PC-9 (cell line): ENCODE measurements around the gene PIGO. TPM values are rescaled to one million over a fixed set of nuclear protein-coding genes. Genes with fewer than 3 reads are reported as not detected.

Source experiments
- BruUV-seq: library from RNA; stranded (reverse); fragments of 400-500 nt; replicated peaks from 2 replicates; lab custom pipeline; 2021; lab: Mats Ljungman, UMichigan
- CTCF ChIA-PET: fragments of 300-600 bp; sonication (Branson Sonifier 250); formaldehyde crosslinking; loops from one replicate; lab custom pipeline; 2022; ENCODE audit warnings: antibody characterized with exemption; lab: Charles Lee
- POLR2A ChIA-PET: fragments of 300-600 bp; sonication (Branson Sonifier 250); formaldehyde crosslinking; loops from one replicate; lab custom pipeline; 2022; ENCODE audit warnings: antibody characterized with exemption; ENCODE audit not compliant: unreplicated experiment; lab: Charles Lee
- DNase-seq, 2 experiments: peaks; one replicate each; pipeline versions ENCODE4 v3.0.0 to v3.0.0-alpha.2; 2015 to 2022; ENCODE audit warnings: mixed read lengths in 1 of 2
- H2AFZ ChIP-seq: fragments of 200-600 bp; sonication (generic); 2 replicates; pipeline ENCODE4 v1.8.1; 2017; ENCODE audit warnings: antibody characterized with exemption
- H3F3A ChIP-seq: fragments of 200-600 bp; sonication (generic); 2 replicates; pipeline ENCODE4 v1.8.1; 2017; ENCODE audit warnings: antibody characterized with exemption, mild to moderate bottlenecking, low read depth; ENCODE audit not compliant: insufficient read depth
- H3K27ac ChIP-seq: fragments of 200-600 bp; sonication (generic); 2 replicates; pipeline ENCODE4 v1.6.1; 2016; ENCODE audit warnings: mixed run types
- H3K27me3 ChIP-seq: fragments of 200-600 bp; sonication (generic); 2 replicates; pipeline ENCODE4 v1.6.1; 2016; ENCODE audit warnings: low read depth, mixed run types; ENCODE audit not compliant: insufficient read depth
- H3K36me3 ChIP-seq: fragments of 200-600 bp; sonication (generic); 2 replicates; pipeline ENCODE4 v1.6.1; 2016; ENCODE audit warnings: low read depth, mixed run types
- H3K4me1 ChIP-seq: fragments of 200-600 bp; sonication (generic); replicated peaks from 2 replicates; pipeline ENCODE4 v1.6.1; 2016; ENCODE audit warnings: mixed run types; ENCODE audit not compliant: insufficient read depth
- H3K4me2 ChIP-seq: fragments of 200-600 bp; sonication (generic); 2 replicates; pipeline ENCODE4 v1.6.1; 2017; ENCODE audit warnings: mixed run types
- H3K4me3 ChIP-seq: fragments of 200-600 bp; sonication (generic); 2 replicates; pipeline ENCODE4 v1.6.1; 2016; ENCODE audit warnings: mixed run types
- H3K79me2 ChIP-seq: fragments of 200-600 bp; sonication (generic); 2 replicates; pipeline ENCODE4 v1.6.1; 2017; ENCODE audit warnings: low read depth, mixed run types
- H3K9me2 ChIP-seq: fragments of 200-600 bp; sonication (generic); 2 replicates; pipeline ENCODE4 v1.8.1; 2017; ENCODE audit warnings: mild to moderate bottlenecking; ENCODE audit not compliant: insufficient read depth
- H3K9me3 ChIP-seq: fragments of 200-600 bp; sonication (generic); 2 replicates; pipeline ENCODE4 v1.8.1; 2016; ENCODE audit warnings: low read depth; ENCODE audit not compliant: insufficient read depth
- H4K20me1 ChIP-seq: fragments of 200-600 bp; sonication (generic); 2 replicates; pipeline ENCODE4 v1.8.1; 2017; ENCODE audit not compliant: insufficient read depth
- EZH2 ChIP-seq: fragments of 200-600 bp; sonication (generic); IDR thresholded peaks from 2 replicates; pipeline ENCODE4 v1.8.0; 2017; ENCODE audit warnings: antibody characterized with exemption, low read depth
- intact Hi-C: fragments of 100-400 bp; cut with micrococcal nuclease; formaldehyde crosslinking; loops from one replicate; pipeline ENCODE4 v1.10.0; 2022; ENCODE audit not compliant: unreplicated experiment
- total RNA-seq: library from RNA; stranded (reverse); gene quantifications from 2 replicates; pipeline ENCODE4 v1.2.3, GENCODE V29; 2021
- TF ChIP-seq, protein P1 (sequence below): fragments of 200-600 bp; sonication (generic); conservative IDR thresholded peaks from 2 replicates; pipeline ENCODE4 v1.6.1; 2017; ENCODE audit warnings: mixed run types, antibody characterized with exemption, mild to moderate bottlenecking, moderate library complexity

Gene PIGO
- total RNA-seq, 1 experiment from 2014 or later: 20.3 TPM

DNA sequence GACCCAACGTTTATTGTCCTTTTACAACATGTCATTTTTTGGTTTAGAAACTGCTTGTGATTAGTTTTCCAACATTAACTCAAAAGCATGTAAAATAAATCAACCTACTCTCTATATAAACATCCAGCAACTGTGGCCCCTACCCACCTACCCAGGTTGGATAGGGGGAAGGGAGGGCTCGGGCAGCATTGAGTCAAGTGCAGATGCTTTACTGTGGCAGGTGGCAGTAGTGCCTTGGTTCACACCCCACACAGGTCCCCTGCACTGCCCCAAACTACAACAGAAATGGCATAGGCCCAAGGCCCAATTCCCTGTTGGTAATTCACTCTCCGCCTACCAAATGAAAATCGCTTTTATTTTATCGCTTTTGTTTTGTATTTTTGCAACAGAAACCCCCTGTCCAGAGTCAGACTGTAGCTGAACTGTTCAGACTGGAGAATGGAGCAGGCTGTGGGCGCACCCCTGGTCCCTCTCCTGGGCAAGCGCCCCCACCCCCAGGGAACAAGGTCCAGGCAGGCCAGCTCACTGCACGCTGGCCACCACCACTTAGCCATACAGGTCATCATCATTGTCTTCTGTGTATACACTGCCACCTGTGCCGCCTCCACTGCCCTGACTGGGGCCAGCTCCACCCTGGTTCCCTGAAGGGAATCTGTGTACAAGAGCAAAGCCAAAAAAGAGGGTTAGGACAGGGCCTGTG, 39.7 kb downstream of the PIGO start:
- no peak for TF ChIP-seq EZH2
- TF ChIP-seq, protein P1, sequence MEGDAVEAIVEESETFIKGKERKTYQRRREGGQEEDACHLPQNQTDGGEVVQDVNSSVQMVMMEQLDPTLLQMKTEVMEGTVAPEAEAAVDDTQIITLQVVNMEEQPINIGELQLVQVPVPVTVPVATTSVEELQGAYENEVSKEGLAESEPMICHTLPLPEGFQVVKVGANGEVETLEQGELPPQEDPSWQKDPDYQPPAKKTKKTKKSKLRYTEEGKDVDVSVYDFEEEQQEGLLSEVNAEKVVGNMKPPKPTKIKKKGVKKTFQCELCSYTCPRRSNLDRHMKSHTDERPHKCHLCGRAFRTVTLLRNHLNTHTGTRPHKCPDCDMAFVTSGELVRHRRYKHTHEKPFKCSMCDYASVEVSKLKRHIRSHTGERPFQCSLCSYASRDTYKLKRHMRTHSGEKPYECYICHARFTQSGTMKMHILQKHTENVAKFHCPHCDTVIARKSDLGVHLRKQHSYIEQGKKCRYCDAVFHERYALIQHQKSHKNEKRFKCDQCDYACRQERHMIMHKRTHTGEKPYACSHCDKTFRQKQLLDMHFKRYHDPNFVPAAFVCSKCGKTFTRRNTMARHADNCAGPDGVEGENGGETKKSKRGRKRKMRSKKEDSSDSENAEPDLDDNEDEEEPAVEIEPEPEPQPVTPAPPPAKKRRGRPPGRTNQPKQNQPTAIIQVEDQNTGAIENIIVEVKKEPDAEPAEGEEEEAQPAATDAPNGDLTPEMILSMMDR: no peak
- Histone ChIP-seq H3K4me1 (no peaks in the 10 kb centered on the region), H4K20me1 (peaks cover 9% of the 10 kb centered on the region), H3K79me2 (no peaks in the 10 kb centered on the region), H2AFZ (no peak overlapping the region), H3K9me2 (no peaks in the 10 kb centered on the region), H3K4me3 (no peak overlapping the region), H3K36me3 (peaks cover 11% of the 10 kb centered on the region; the same call in 1 of the 2 replicates), H3F3A (peaks cover 23% of the 10 kb centered on the region; the same call in 1 of the 2 replicates), H3K27ac (no peak overlapping the region), H3K4me2 (no peak overlapping the region), H3K9me3 (no peaks in the 10 kb centered on the region), H3K27me3 (no peaks in the 10 kb centered on the region)
- no peak for DNase-seq
- CTCF ChIA-PET: no interaction called here
- POLR2A ChIA-PET: no interaction called here
- BruUV-seq: TSS peak; percentile 9
- intact Hi-C loops: no loop called here

DNA sequence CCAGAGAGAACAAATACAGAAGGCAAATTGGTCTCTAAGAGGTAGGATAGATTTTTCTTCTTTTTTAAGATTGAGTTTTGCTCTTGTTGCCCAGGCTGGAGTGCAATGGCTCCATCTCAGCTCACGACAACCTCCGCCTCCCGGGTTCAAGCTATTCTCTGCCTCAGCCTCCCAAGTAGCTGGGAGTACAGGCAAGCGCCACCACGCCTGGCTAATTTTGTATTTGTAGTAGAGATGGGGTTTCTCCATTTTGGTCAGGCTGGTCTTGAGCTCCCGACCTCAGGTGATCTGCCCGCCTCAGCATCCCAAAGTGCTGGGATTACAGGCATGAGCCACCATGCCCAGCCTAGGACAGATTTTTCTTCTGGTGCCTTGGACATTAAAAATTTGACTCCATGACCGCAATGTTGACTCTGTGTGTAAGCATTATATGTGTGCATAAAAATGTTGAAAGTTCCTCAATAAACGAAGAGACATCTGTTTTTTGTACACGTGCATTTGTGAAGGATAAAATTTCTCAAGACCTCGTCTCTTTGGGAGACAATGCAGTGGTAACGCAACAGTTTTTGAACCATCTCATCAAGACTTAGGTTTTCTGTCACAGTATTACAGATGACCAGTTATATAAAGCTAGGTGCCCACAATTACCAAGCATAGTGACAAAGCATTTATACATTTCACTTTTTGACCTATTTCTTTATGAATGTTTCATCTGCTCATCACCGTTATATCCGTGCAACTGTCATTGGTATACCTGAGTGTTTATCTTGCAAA, 41.3 kb downstream of the PIGO start:
- BruUV-seq: TSS peak; percentile 8
- Histone ChIP-seq H3K4me2 (no peak overlapping the region), H4K20me1 (peaks cover 5% of the 10 kb centered on the region; the same call in 1 of the 2 replicates), H3K27me3 (no peaks in the 10 kb centered on the region), H3K9me2 (no peaks in the 10 kb centered on the region), H3K4me1 (no peaks in the 10 kb centered on the region), H3F3A (peaks cover 19% of the 10 kb centered on the region; the same call in 1 of the 2 replicates), H3K36me3 (peaks cover 11% of the 10 kb centered on the region; the same call in 1 of the 2 replicates), H3K9me3 (no peaks in the 10 kb centered on the region), H3K79me2 (no peaks in the 10 kb centered on the region), H2AFZ (no peak overlapping the region), H3K4me3 (no peak overlapping the region), H3K27ac (no peak overlapping the region)
- ChIA-PET CTCF (no interaction called here), POLR2A (no interaction called here)
- DNase-seq: no peak
- TF ChIP-seq, protein P1: no peak
- no peak for TF ChIP-seq EZH2
- intact Hi-C loops: no loop called here

DNA sequence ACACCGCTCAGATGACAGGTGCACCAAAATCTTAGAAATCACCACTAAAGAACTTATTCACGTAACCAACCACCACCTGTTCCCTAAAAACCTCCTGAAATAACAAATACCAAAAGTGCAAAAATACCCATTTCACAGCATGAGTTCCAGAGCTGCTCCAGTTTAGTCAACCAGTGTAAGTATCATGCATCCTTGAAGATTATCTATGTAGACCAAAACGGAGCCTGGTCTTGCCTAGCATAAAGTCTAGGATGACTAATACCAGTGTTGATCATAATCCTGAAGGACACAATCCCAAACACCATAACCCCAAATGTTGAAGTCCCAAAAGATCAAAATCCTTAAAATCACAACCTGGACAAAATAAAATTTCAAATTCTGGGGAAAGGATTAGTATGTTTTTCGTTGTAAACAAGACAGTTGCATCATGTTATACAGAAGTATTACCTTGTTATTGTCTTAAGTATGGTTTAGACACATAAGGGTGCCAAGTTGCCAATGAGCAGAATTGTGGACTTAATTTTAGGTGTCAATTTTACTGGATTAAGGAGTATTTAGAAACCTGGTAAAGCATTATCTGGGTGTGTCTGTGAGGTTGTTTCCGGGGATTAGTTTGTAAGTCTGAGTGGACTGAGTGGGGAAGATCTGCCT, 42.1 kb downstream of the PIGO start:
- Histone ChIP-seq H3K79me2 (no peaks in the 10 kb centered on the region), H3K4me2 (no peak overlapping the region), H3K27me3 (no peaks in the 10 kb centered on the region), H2AFZ (no peak overlapping the region), H3K4me1 (no peaks in the 10 kb centered on the region), H3K9me2 (no peaks in the 10 kb centered on the region), H3K4me3 (no peak overlapping the region), H4K20me1 (peaks cover 4% of the 10 kb centered on the region; the same call in 1 of the 2 replicates), H3K36me3 (peaks cover 11% of the 10 kb centered on the region; the same call in 1 of the 2 replicates), H3K9me3 (no peaks in the 10 kb centered on the region), H3K27ac (no peak overlapping the region), H3F3A (peaks cover 19% of the 10 kb centered on the region; the same call in 1 of the 2 replicates)
- TF ChIP-seq EZH2: no peak
- TF ChIP-seq, protein P1: no peak
- CTCF ChIA-PET: no interaction called here
- intact Hi-C loops: no loop called here
- no peak for DNase-seq
- POLR2A ChIA-PET: interaction anchor here (0.7 kb wide), 1 partner anchor 9 kb away, joined by 12 read pairs; no protein-coding TSS in a partner anchor
- no TSS peak for BruUV-seq
